SK-N-SH (cell line): ENCODE data around the gene WFDC6. TPM values are rescaled to one million over a fixed set of nuclear protein-coding genes. Genes with fewer than 3 reads are reported as not detected.
"Not testable (repeated sequence)": the region's sequence is repeated elsewhere in the genome, so short reads cannot be mapped to it uniquely, and the experiment has no call there.

Experiments used
- CTCF ChIA-PET: fragments of 300-600, 350-600 bp; formaldehyde crosslinking; extraction: SDS; loops from one replicate; lab custom pipeline; 2021; lab: Yijun Ruan, JAX
- POLR2A ChIA-PET: fragments of 350-600 bp; sonication (Branson Sonifier 250); formaldehyde crosslinking; extraction: SDS; loops from one replicate; lab custom pipeline; 2020; ENCODE audit warnings: antibody characterized with exemption, inconsistent platforms; lab: Yijun Ruan, JAX
- DNase-seq: peaks from one replicate; pipeline ENCODE4 v3.0.0; 2012
- H2AFZ ChIP-seq: fragments of 200-600 bp; sonication (generic); 2 replicates; pipeline ENCODE4 v1.8.1; 2016; ENCODE audit warnings: antibody characterized with exemption, mild to moderate bottlenecking, low read depth
- H3F3A ChIP-seq: fragments of 200-600 bp; sonication (generic); replicated peaks from 2 replicates; pipeline ENCODE3; 2016; ENCODE audit warnings: antibody characterized with exemption, mild to moderate bottlenecking; ENCODE audit not compliant: insufficient read depth
- H3K27ac ChIP-seq, 2 experiments: fragments of 200-500 bp in 1 of 2; fragments of 200-600 bp in 1 of 2; sonication (Bioruptor generic) in 1 of 2; sonication (generic), shearing (Covaris generic) in 1 of 2; 2 replicates each; pipeline versions ENCODE4 v1.5.1 to v1.6.1; 2014 to 2016; ENCODE audit warnings: low read depth in 2 of 2, inconsistent platforms in 1 of 2, low read length in 1 of 2, mild to moderate bottlenecking in 1 of 2, mixed read lengths in 1 of 2
- H3K27me3 ChIP-seq: fragments of 200-600 bp; sonication (generic), shearing (Covaris generic); 2 replicates; pipeline ENCODE4 v1.6.1; 2016; ENCODE audit warnings: mixed run types; ENCODE audit not compliant: insufficient read depth
- H3K36me3 ChIP-seq, 2 experiments: fragments of 200-500 bp in 1 of 2; fragments of 200-600 bp in 1 of 2; sonication (Bioruptor generic) in 1 of 2; sonication (generic) in 1 of 2; replicated peaks in 1 of 2; 2 replicates each; pipeline versions ENCODE3 to v1.5.1; 2014 to 2016; ENCODE audit warnings: low read length in 1 of 2, mild to moderate bottlenecking in 1 of 2; ENCODE audit not compliant: insufficient read depth in 2 of 2, control insufficient read depth in 1 of 2
- H3K4me1 ChIP-seq, 2 experiments: fragments of 200-500 bp in 1 of 2; fragments of 200-600 bp in 1 of 2; sonication (Bioruptor generic) in 1 of 2; sonication (generic), shearing (Covaris generic) in 1 of 2; 2 replicates each; pipeline versions ENCODE4 v1.5.1 to v1.6.1; 2014 to 2016; ENCODE audit warnings: low read depth in 1 of 2, low read length in 1 of 2, mixed run types in 1 of 2; ENCODE audit not compliant: insufficient read depth in 2 of 2, control insufficient read depth in 1 of 2
- H3K4me2 ChIP-seq: fragments of 200-600 bp; sonication (generic), shearing (Covaris generic); 2 replicates; pipeline ENCODE4 v1.6.1; 2017; ENCODE audit warnings: mixed run types
- H3K4me3 ChIP-seq, 2 experiments: fragments of 200-500 bp in 1 of 2; fragments of 200-600 bp in 1 of 2; sonication (Bioruptor generic) in 1 of 2; sonication (generic), shearing (Covaris generic) in 1 of 2; 2 replicates each; pipeline versions ENCODE4 v1.5.1 to v1.8.1; 2014 to 2016; ENCODE audit warnings: low read depth in 2 of 2, inconsistent platforms in 1 of 2, low read length in 1 of 2, mild to moderate bottlenecking in 1 of 2, mixed read lengths in 1 of 2, moderate library complexity in 1 of 2
- H3K79me2 ChIP-seq: fragments of 200-600 bp; sonication (generic); 2 replicates; pipeline ENCODE4 v1.8.1; 2017; ENCODE audit warnings: mild to moderate bottlenecking; ENCODE audit not compliant: insufficient read depth
- H3K9ac ChIP-seq: fragments of 200-600 bp; sonication (generic); 2 replicates; pipeline ENCODE4 v1.6.1; 2017; ENCODE audit warnings: mixed run types
- H3K9me2 ChIP-seq: fragments of 200-600 bp; sonication (generic); 2 replicates; pipeline ENCODE4 v1.6.1; 2017; ENCODE audit warnings: mixed run types
- H3K9me3 ChIP-seq: fragments of 200-600 bp; sonication (generic); 2 replicates; pipeline ENCODE4 v1.6.1; 2017; ENCODE audit warnings: mixed run types, mild to moderate bottlenecking, moderate library complexity
- H4K20me1 ChIP-seq: fragments of 200-600 bp; sonication (generic); 2 replicates; pipeline ENCODE4 v1.6.1; 2017; ENCODE audit warnings: mild to moderate bottlenecking, mixed run types; ENCODE audit not compliant: insufficient read depth
- CTCF ChIP-seq: fragments of 200-600 bp; sonication (generic); IDR thresholded peaks from 2 replicates; pipeline ENCODE4 v1.6.1; 2017; ENCODE audit warnings: antibody characterized with exemption, mild to moderate bottlenecking, moderate library complexity
- ELF1 ChIP-seq: IDR thresholded peaks from 2 replicates; pipeline ENCODE4 v1.4.0; 2012
- EZH2phosphoT487 ChIP-seq: fragments of 200-600 bp; sonication (generic); IDR thresholded peaks from 2 replicates; pipeline ENCODE4 v1.6.1; 2017; ENCODE audit warnings: low read depth, mixed run types, mild to moderate bottlenecking, antibody characterized with exemption, moderate library complexity, borderline replicate concordance
- FOXJ3 ChIP-seq: sonication (generic); formaldehyde crosslinking; IDR thresholded peaks from 2 replicates; pipeline ENCODE4 v1.5.1; 2020; ENCODE audit warnings: mild to moderate bottlenecking, missing genetic modification reagents
- GABPA ChIP-seq: IDR thresholded peaks from 2 replicates; pipeline ENCODE4 v1.4.0; 2012; ENCODE audit warnings: low read depth, mild to moderate bottlenecking
- IRF3 ChIP-seq: fragments of 150-350 bp; IDR thresholded peaks from 2 replicates; pipeline ENCODE4 v1.6.1; 2016; ENCODE audit warnings: mild to moderate bottlenecking, low read depth, low read length
- JUND ChIP-seq: IDR thresholded peaks from 2 replicates; pipeline ENCODE4 v1.4.0; 2012
- POLR2AphosphoS5 ChIP-seq: IDR thresholded peaks from 2 replicates; pipeline ENCODE4 v1.6.1; 2012; ENCODE audit warnings: low read depth, low read length
- RCOR1 ChIP-seq: fragments of 150-350 bp; IDR thresholded peaks from 2 replicates; pipeline ENCODE4 v1.6.1; 2017; ENCODE audit warnings: antibody characterized with exemption, low read length
- SIN3A ChIP-seq: IDR thresholded peaks from 2 replicates; pipeline ENCODE4 v1.6.1; 2012; ENCODE audit warnings: low read depth, mild to moderate bottlenecking, low read length, moderate library complexity, borderline replicate concordance
- SMC3 ChIP-seq: IDR thresholded peaks from 2 replicates; pipeline ENCODE4 v1.6.1; 2012; ENCODE audit warnings: low read depth, low read length, improper control_type of control experiment
- TEAD4 ChIP-seq: IDR thresholded peaks from 2 replicates; pipeline ENCODE4 v1.4.0; 2012; ENCODE audit warnings: mild to moderate bottlenecking, borderline replicate concordance; ENCODE audit not compliant: insufficient read depth
- USF2 ChIP-seq: fragments of 150-350 bp; IDR thresholded peaks from 2 replicates; pipeline ENCODE4 v1.6.1; 2017; ENCODE audit warnings: antibody characterized with exemption, low read length, low read depth, borderline replicate concordance
- YY1 ChIP-seq: IDR thresholded peaks from 2 replicates; pipeline ENCODE4 v1.4.0; 2012; ENCODE audit warnings: low read depth, mild to moderate bottlenecking
- ZBTB33 ChIP-seq: IDR thresholded peaks from 2 replicates; pipeline ENCODE4 v1.4.0; 2012; ENCODE audit warnings: low read depth, borderline replicate concordance
- WGBS: methylation state at CpG from one replicate; pipeline ENCODE4 v1.1.6; 2017; ENCODE audit warnings: low lambda C conversion rate; 5-methylcytosine and 5-hydroxymethylcytosine counted together
- polyA plus RNA-seq, 3 experiments: library from polyadenylated mRNA; depleted of rRNA; stranded (reverse); fragments of >200 nt; gene quantifications; 2 replicates each; pipeline ENCODE4 v1.2.3, GENCODE V29; 2012

Gene WFDC6
- polyA plus RNA-seq, 1 of the 3 experiments (the other 2 are of a cell fraction): not detected

GRCh38 chr20:45588800-45589199 is 49.5 kb upstream of the WFDC6 start:
- Histone ChIP-seq H3K36me3 (no peaks in the 10 kb centered on the region), H3K9ac (no peak overlapping the region), H3K4me3 (no peak overlapping the region), H3K79me2 (no peaks in the 10 kb centered on the region), H3F3A (no peaks in the 10 kb centered on the region), H3K4me2 (no peak overlapping the region), H4K20me1 (no peaks in the 10 kb centered on the region), H3K9me3 (no peaks in the 10 kb centered on the region), H2AFZ (no peak overlapping the region), H3K27ac (no peak overlapping the region), H3K9me2 (no peaks in the 10 kb centered on the region), H3K27me3 (peaks cover 20% of the 10 kb centered on the region; the same call in 1 of the 2 replicates), H3K4me1 (no peaks in the 10 kb centered on the region)
- ChIA-PET POLR2A (no interaction called here), CTCF (interaction anchor here (1.7 kb wide), 1 partner anchor 182 kb away, joined by 5 read pairs; no protein-coding TSS in a partner anchor)
- WGBS: 3% methylated on average over 2 of the region's 2 CpGs
- no peak for DNase-seq
- TF ChIP-seq FOXJ3 (CRISPR knock-in tag) (no peak), POLR2AphosphoS5 (no peak), EZH2phosphoT487 (no peak), IRF3 (no peak), RCOR1 (no peak), SMC3 (no peak), YY1 (no peak), SIN3A (no peak), GABPA (no peak), ELF1 (no peak), USF2 (no peak), JUND (no peak), ZBTB33 (no peak), TEAD4 (no peak), CTCF (no peak)

- H3K9me2 ChIP-seq, H3K27ac ChIP-seq, H3K4me3 ChIP-seq, H3K36me3 ChIP-seq, H3F3A ChIP-seq, H4K20me1 ChIP-seq, H3K9ac ChIP-seq, H3K4me1 ChIP-seq, DNase-seq, POLR2A ChIA-PET, H3K9me3 ChIP-seq, H3K4me2 ChIP-seq, H2AFZ ChIP-seq, H3K79me2 ChIP-seq: not testable (repeated sequence)
- CTCF ChIA-PET: interaction anchor here (1.9 kb wide), 1 partner anchor 185 kb away, joined by 6 read pairs; no protein-coding TSS in a partner anchor
- H3K27me3 ChIP-seq: peaks cover 40% of the 10 kb centered on the region; the same call in 1 of the 2 replicates
- 21% methylated on average over 5 of the region's 5 CpGs for WGBS
Observed at GRCh38 chr20:45585986-45586385, 46.7 kb upstream of the WFDC6 start.

- POLR2A ChIA-PET, H3K9me3 ChIP-seq, H3K4me3 ChIP-seq, H3K79me2 ChIP-seq, H3F3A ChIP-seq, H3K9ac ChIP-seq, H3K27ac ChIP-seq, H2AFZ ChIP-seq, H3K36me3 ChIP-seq, H4K20me1 ChIP-seq, H3K9me2 ChIP-seq, H3K4me2 ChIP-seq, DNase-seq, H3K4me1 ChIP-seq: not testable (repeated sequence)
- CTCF ChIA-PET: interaction anchor here (1.7 kb wide), 1 partner anchor 187 kb away, joined by 7 read pairs; no protein-coding TSS in a partner anchor
- 16% methylated on average over 5 of the region's 5 CpGs for WGBS
- H3K27me3 ChIP-seq: peaks cover 40% of the 10 kb centered on the region; the same call in 1 of the 2 replicates
Observed at GRCh38 chr20:45584294-45584693, 45.0 kb upstream of the WFDC6 start.
